Coronary artery (tissue), 2 donors: ENCODE results near the gene NALCN.

Source experiments
- DNase-seq: peaks from one replicate; pipeline ENCODE4 v3.0.0-alpha.2; 2017; ENCODE audit warnings: low spot score
- H3K27ac ChIP-seq, 2 donors: fragments of 200-600 bp; sonication (generic); one replicate each; pipeline ENCODE4 v1.5.1; 2016 to 2019
- H3K4me3 ChIP-seq: fragments of 200-600 bp; sonication (generic); 2 replicates; pipeline ENCODE4 v1.5.1; 2016; ENCODE audit warnings: mild to moderate bottlenecking, moderate library complexity
- TF ChIP-seq, protein P1 (sequence below): fragments of 200-600 bp; sonication (generic); IDR thresholded peaks from one replicate; pipeline ENCODE4 v1.5.1; 2019; ENCODE audit warnings: antibody characterized with exemption

Gene NALCN

DNA sequence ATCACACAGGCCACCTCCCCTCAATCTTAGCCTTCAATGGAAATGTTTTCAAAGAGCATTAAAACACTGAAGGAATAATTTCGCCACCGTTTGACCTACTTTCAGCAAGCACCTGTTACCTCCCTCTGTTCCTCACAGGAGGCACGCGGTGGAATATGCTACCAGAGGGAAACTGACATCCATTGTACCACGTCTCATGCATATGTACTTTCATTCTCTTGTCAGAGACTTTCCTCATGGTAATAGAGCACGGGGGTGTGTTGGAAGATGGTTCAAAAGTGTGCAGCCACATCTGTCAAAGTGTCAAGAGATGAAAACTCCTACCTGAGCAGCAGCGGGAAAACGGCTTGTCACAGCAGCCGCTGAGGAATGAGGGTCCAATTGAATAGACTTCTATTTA is 143.4 kb downstream of the NALCN start:
- TF ChIP-seq, protein P1, sequence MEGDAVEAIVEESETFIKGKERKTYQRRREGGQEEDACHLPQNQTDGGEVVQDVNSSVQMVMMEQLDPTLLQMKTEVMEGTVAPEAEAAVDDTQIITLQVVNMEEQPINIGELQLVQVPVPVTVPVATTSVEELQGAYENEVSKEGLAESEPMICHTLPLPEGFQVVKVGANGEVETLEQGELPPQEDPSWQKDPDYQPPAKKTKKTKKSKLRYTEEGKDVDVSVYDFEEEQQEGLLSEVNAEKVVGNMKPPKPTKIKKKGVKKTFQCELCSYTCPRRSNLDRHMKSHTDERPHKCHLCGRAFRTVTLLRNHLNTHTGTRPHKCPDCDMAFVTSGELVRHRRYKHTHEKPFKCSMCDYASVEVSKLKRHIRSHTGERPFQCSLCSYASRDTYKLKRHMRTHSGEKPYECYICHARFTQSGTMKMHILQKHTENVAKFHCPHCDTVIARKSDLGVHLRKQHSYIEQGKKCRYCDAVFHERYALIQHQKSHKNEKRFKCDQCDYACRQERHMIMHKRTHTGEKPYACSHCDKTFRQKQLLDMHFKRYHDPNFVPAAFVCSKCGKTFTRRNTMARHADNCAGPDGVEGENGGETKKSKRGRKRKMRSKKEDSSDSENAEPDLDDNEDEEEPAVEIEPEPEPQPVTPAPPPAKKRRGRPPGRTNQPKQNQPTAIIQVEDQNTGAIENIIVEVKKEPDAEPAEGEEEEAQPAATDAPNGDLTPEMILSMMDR = no peak
- DNase-seq = no peak
- no peak overlapping the region for H3K4me3 ChIP-seq
- no peak overlapping the region for H3K27ac ChIP-seq

- TF ChIP-seq, protein P1 = no peak
- H3K4me3 ChIP-seq = no peak overlapping the region
- no peak for DNase-seq
- no peak overlapping the region for H3K27ac ChIP-seq
Measured at GRCh38 chr13:101271681-101272245, 144.5 kb downstream of the NALCN start.

DNA sequence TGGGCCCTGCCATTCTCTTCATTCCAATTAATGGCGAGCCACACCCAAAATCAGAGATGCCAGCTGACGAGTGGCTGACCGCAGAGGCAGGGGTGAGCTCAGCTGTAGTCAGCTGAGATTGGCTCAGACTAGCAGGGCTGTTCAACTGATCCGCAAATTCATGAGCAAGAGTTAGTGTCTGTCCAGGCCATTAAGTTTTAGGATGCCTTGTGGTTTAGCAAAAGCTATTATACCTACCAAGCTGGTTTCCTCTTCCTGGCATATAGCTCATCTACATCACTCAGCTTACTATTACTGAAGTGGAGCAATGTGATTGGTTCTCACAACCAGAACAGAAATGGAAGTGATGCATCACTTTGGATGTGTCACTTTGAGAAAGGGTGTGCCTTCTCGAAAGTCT is 148.7 kb downstream of the NALCN start:
- TF ChIP-seq, protein P1 = no peak
- DNase-seq = no peak
- Histone ChIP-seq H3K4me3 (no peak overlapping the region), H3K27ac (no peak overlapping the region)

DNA sequence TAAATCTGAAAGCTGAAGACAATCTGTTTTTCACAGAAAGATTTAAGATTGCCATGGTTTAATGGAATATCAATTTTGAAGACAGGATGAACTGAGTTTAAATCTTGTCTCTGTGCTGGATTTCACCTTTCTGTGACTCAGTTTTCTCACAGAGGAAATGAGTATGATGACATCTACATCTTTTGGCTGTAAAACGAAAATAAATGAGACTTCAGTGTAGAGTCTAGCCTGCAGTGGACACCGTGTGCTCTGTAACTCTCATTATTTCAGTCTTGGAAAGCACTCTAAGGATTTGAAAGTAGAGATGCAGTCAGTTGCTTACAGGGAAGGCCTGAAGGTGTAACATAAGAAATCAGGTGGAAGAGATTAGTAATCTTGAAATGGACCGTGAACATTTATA is 150.4 kb downstream of the NALCN start:
- TF ChIP-seq, protein P1 = no peak
- H3K27ac ChIP-seq = no peak overlapping the region
- DNase-seq = no peak

DNA sequence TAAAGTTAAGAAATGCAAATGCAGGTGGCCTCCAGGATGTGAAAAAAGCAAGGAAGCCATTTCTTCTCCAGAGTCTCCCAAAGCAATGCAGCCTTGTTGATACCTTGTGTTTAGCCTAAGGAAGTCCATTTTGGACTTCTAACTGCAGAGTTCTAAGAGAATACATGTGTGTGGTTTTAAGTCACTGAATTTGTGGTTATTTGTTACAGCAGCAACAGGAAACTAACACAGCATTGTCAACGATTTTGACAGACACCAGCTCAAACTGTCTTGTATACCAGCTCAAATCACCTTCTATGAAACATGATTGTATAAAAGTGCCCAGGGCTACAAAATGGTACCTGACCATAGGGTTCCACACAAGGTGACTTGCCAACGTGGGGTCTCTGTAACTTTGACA is 151.4 kb downstream of the NALCN start:
- DNase-seq = no peak
- TF ChIP-seq, protein P1 = no peak
- no peak overlapping the region for H3K4me3 ChIP-seq
- H3K27ac ChIP-seq = no peak overlapping the region

More for the DNA sequence above, 150.4 kb downstream of the NALCN start:
- no peak overlapping the region for H3K4me3 ChIP-seq

- no peak for DNase-seq
- TF ChIP-seq, protein P1 = no peak
- no peak overlapping the region for H3K27ac ChIP-seq
Measured at GRCh38 chr13:101262306-101262705, 154.0 kb downstream of the NALCN start.

DNA sequence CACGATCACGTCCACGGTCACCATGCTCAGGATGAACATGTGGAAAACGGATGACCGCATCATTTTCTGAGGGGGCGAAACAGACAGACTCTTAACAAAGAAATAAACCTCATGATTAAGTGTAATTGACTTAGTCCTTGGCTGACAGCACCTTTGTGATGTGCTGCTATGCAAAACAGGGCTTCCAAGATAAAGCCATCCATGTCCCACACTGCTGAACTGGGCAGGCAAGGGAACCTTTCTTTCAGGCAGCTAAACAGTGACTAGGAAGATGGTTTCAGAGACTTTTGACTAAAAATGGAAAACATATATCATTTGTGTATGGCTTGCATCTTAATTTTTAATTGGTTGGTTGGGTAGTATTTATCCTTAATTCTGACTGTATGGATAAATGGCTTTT is 157.8 kb downstream of the NALCN start:
- no peak overlapping the region for H3K27ac ChIP-seq

More at GRCh38 chr13:101262306-101262705, 154.0 kb downstream of the NALCN start:
- H3K4me3 ChIP-seq = no peak overlapping the region

More for the DNA sequence above, 157.8 kb downstream of the NALCN start:
- no peak overlapping the region for H3K4me3 ChIP-seq
- TF ChIP-seq, protein P1 = no peak
- DNase-seq = no peak
